H9 (cell line): ENCODE results near the gene TMIGD2. TPM values are rescaled to one million over a fixed set of nuclear protein-coding genes. Genes with fewer than 3 reads are reported as not detected.

Experiments
- DNase-seq: peaks from one replicate; pipeline ENCODE4 v3.0.0-alpha.2; 2017
- H2AFZ ChIP-seq: one replicate; pipeline ENCODE4 v1.6.1; 2013; ENCODE audit warnings: mild to moderate bottlenecking, low read length, control low read depth, moderate library complexity
- H2AK5ac ChIP-seq: 2 replicates; pipeline ENCODE4 v1.6.1; 2013; ENCODE audit warnings: low read length, control low read depth, mixed read lengths; ENCODE audit not compliant: insufficient read length
- H2BK120ac ChIP-seq: one replicate; pipeline ENCODE4 v1.6.1; 2013; ENCODE audit warnings: low read depth, mild to moderate bottlenecking, low read length, control low read depth, inconsistent platforms; ENCODE audit not compliant: poor library complexity, severe bottlenecking
- H2BK12ac ChIP-seq: 2 replicates; pipeline ENCODE4 v1.6.1; 2013; ENCODE audit warnings: low read length, control low read depth, mixed read lengths, low read depth; ENCODE audit not compliant: insufficient read length
- H2BK15ac ChIP-seq: 2 replicates; pipeline ENCODE4 v1.6.1; 2013; ENCODE audit warnings: low read depth, low read length, control low read depth
- H2BK20ac ChIP-seq: one replicate; pipeline ENCODE4 v1.6.1; 2013; ENCODE audit warnings: low read depth, mild to moderate bottlenecking, low read length, control low read depth, inconsistent platforms; ENCODE audit not compliant: poor library complexity, severe bottlenecking
- H2BK5ac ChIP-seq: 2 replicates; pipeline ENCODE4 v1.6.1; 2013; ENCODE audit warnings: low read length, control low read depth, mixed read lengths; ENCODE audit not compliant: insufficient read length
- H3K14ac ChIP-seq: 2 replicates; pipeline ENCODE4 v1.6.1; 2013; ENCODE audit warnings: low read length, control low read depth; ENCODE audit not compliant: insufficient read depth
- H3K18ac ChIP-seq: 2 replicates; pipeline ENCODE4 v1.6.1; 2013; ENCODE audit warnings: low read depth, mild to moderate bottlenecking, mixed read lengths, low read length, control low read depth; ENCODE audit not compliant: insufficient read length
- H3K23ac ChIP-seq: 2 replicates; pipeline ENCODE4 v1.6.1; 2013; ENCODE audit warnings: low read length, control low read depth, mixed read lengths, low read depth; ENCODE audit not compliant: insufficient read length
- H3K23me2 ChIP-seq: 2 replicates; pipeline ENCODE4 v1.6.1; 2013; ENCODE audit warnings: low read depth, mild to moderate bottlenecking, mixed read lengths, low read length, control low read depth; ENCODE audit not compliant: insufficient read length, poor library complexity, severe bottlenecking
- H3K27ac ChIP-seq: 2 replicates; pipeline ENCODE4 v1.5.1; 2013; ENCODE audit warnings: low read length, control low read depth, mixed read lengths, low read depth; ENCODE audit not compliant: insufficient read length
- H3K27me3 ChIP-seq: 2 replicates; pipeline ENCODE4 v1.6.1; 2013; ENCODE audit warnings: low read length, control low read depth, inconsistent platforms; ENCODE audit not compliant: insufficient read depth
- H3K4ac ChIP-seq: 2 replicates; pipeline ENCODE4 v1.6.1; 2013; ENCODE audit warnings: low read depth, mild to moderate bottlenecking, control low read depth, inconsistent platforms, low read length, moderate library complexity
- H3K4me1 ChIP-seq: 2 replicates; pipeline ENCODE4 v1.6.1; 2013; ENCODE audit warnings: low read length, control low read depth, inconsistent platforms; ENCODE audit not compliant: insufficient read depth
- H3K4me2 ChIP-seq: 2 replicates; pipeline ENCODE4 v1.6.1; 2013; ENCODE audit warnings: low read length, control low read depth, mixed read lengths; ENCODE audit not compliant: insufficient read length, insufficient read depth
- H3K56ac ChIP-seq: 2 replicates; pipeline ENCODE4 v1.6.1; 2013; ENCODE audit warnings: low read depth, mild to moderate bottlenecking, mixed read lengths, low read length, control low read depth; ENCODE audit not compliant: insufficient read length
- H3K79me1 ChIP-seq: 2 replicates; pipeline ENCODE4 v1.6.1; 2013; ENCODE audit warnings: low read depth, mild to moderate bottlenecking, moderate library complexity, low read length, control low read depth, inconsistent platforms; ENCODE audit not compliant: insufficient read depth, poor library complexity, severe bottlenecking
- H3K79me2 ChIP-seq: 2 replicates; pipeline ENCODE4 v1.6.1; 2013; ENCODE audit warnings: low read length, control low read depth, inconsistent platforms; ENCODE audit not compliant: insufficient read depth
- H3K9ac ChIP-seq: 2 replicates; pipeline ENCODE4 v1.6.1; 2013; ENCODE audit warnings: low read length, control low read depth, mixed read lengths; ENCODE audit not compliant: insufficient read length; ENCODE audit errors: extremely low read depth
- H3K9me3 ChIP-seq: one replicate; pipeline ENCODE4 v1.6.1; 2013; ENCODE audit warnings: low read depth, low read length, inconsistent platforms; ENCODE audit not compliant: control insufficient read depth
- H3T11ph ChIP-seq: one replicate; pipeline ENCODE4 v1.6.1; 2013; ENCODE audit warnings: mild to moderate bottlenecking, low read length, control low read depth, inconsistent platforms
- H4K20me1 ChIP-seq: one replicate; pipeline ENCODE4 v1.6.1; 2013; ENCODE audit not compliant: control insufficient read depth, insufficient read length, insufficient read depth
- H4K5ac ChIP-seq: 2 replicates; pipeline ENCODE4 v1.6.1; 2013; ENCODE audit warnings: low read depth, mild to moderate bottlenecking, mixed read lengths, low read length, control low read depth; ENCODE audit not compliant: insufficient read length
- H4K8ac ChIP-seq: replicated peaks from 2 replicates; pipeline ENCODE4 v1.6.1; 2013; ENCODE audit warnings: low read length, control low read depth, mixed read lengths, low read depth; ENCODE audit not compliant: insufficient read length
- H4K91ac ChIP-seq: 2 replicates; pipeline ENCODE4 v1.6.1; 2013; ENCODE audit warnings: low read depth, mild to moderate bottlenecking, moderate library complexity, mixed read lengths, low read length, control low read depth; ENCODE audit not compliant: insufficient read length
- H3K27ac Mint-ChIP-seq, 3 experiments: 2 replicates in 2 of 3; 3 replicates in 1 of 3; pipeline ENCODE4 v1.8.0; 2020 to 2021; ENCODE audit warnings: mixed read lengths in 3 of 3, mild to moderate bottlenecking in 1 of 3, moderate library complexity in 1 of 3
- H3K27me3 Mint-ChIP-seq: 2 replicates; pipeline ENCODE4 v1.8.0; 2021; ENCODE audit warnings: low read depth, mild to moderate bottlenecking, moderate library complexity, mixed read lengths
- H3K36me3 Mint-ChIP-seq, 3 experiments: 2 replicates in 2 of 3; 3 replicates in 1 of 3; pipeline ENCODE4 v1.8.0; 2020 to 2021; ENCODE audit warnings: low read depth in 3 of 3, mixed read lengths in 3 of 3; ENCODE audit not compliant: insufficient read depth in 1 of 3
- H3K4me1 Mint-ChIP-seq, 2 experiments: 2 replicates each; pipeline ENCODE4 v1.8.0; 2020; ENCODE audit warnings: mixed read lengths in 2 of 2
- H3K4me3 Mint-ChIP-seq, 2 experiments: 2 replicates in 1 of 2; 3 replicates in 1 of 2; pipeline ENCODE4 v1.8.0; 2020 to 2021; ENCODE audit warnings: mild to moderate bottlenecking in 2 of 2, mixed read lengths in 2 of 2, moderate library complexity in 1 of 2
- H3K9me3 Mint-ChIP-seq, 2 experiments: 2 replicates in 1 of 2; 3 replicates in 1 of 2; pipeline ENCODE4 v1.8.0; 2020; ENCODE audit warnings: mild to moderate bottlenecking in 2 of 2, mixed read lengths in 2 of 2, moderate library complexity in 1 of 2
- CTCF ChIP-seq: fragments of 200-600 bp; sonication (generic); conservative IDR thresholded peaks from 3 replicates; pipeline ENCODE4 v1.8.0; 2021; ENCODE audit warnings: antibody characterized with exemption, mild to moderate bottlenecking
- WGBS: extraction: QIAGEN DNeasy Blood & Tissue Kit; methylation state at CpG from one replicate; pipeline ENCODE4 v1.1.7; 2013; ENCODE audit warnings: missing lambda C conversion rate, low lambda C conversion rate, mixed read lengths; ENCODE audit not compliant: insufficient read length; ENCODE audit errors: extremely low coverage; 5-methylcytosine and 5-hydroxymethylcytosine counted together
- total RNA-seq: library from RNA; stranded (reverse); gene quantifications from 2 replicates; pipeline ENCODE4 v1.2.1, GENCODE V29; 2021

TMIGD2 gene
- total RNA-seq, 1 experiment from 2014 or later = 0.26 TPM

- no peak overlapping the region for H2BK12ac ChIP-seq
- no peak overlapping the region for H3K4ac ChIP-seq
- no peaks in the 10 kb centered on the region for H3K9me3 ChIP-seq
- Mint-ChIP-seq H3K9me3 (no peaks in the 10 kb centered on the region), H3K27ac (no peak overlapping the region; a peak in 1 of 7 replicates), H3K4me3 (no peak overlapping the region; a peak in 1 of 5 replicates), H3K36me3 (peaks cover 10 to 44% (median 28%) of the 10 kb centered on the region in 3 experiments; a peak in 6 of 7 replicates), H3K4me1 (peaks cover 2 to 5% of the 10 kb centered on the region in 2 experiments; a peak in 3 of 4 replicates), H3K27me3 (no peaks in the 10 kb centered on the region)
- H3K9ac ChIP-seq = no peak overlapping the region
- no peaks in the 10 kb centered on the region for H3K4me1 ChIP-seq
- H2BK5ac ChIP-seq = no peak overlapping the region
- no peaks in the 10 kb centered on the region for H3K27me3 ChIP-seq
- no peak overlapping the region for H2BK20ac ChIP-seq
- DNase-seq = no peak
- no peak overlapping the region for H2BK120ac ChIP-seq
- no peak overlapping the region for H2AFZ ChIP-seq
- WGBS = no CpG with 5 or more reads among the region's 13 CpGs
- no peak overlapping the region for H3K56ac ChIP-seq
- H3K27ac ChIP-seq = no peak overlapping the region
- no peak overlapping the region for H3K18ac ChIP-seq
- no peak for TF ChIP-seq CTCF
- no peaks in the 10 kb centered on the region for H3K79me1 ChIP-seq
- no peak overlapping the region for H3T11ph ChIP-seq
- no peak overlapping the region for H4K91ac ChIP-seq
- no peak overlapping the region for H2AK5ac ChIP-seq
- no peak overlapping the region for H3K14ac ChIP-seq
- no peak overlapping the region for H4K5ac ChIP-seq
- H4K20me1 ChIP-seq = no peaks in the 10 kb centered on the region
- H3K23me2 ChIP-seq = no peaks in the 10 kb centered on the region
- H3K23ac ChIP-seq = no peak overlapping the region
- H3K79me2 ChIP-seq = no peaks in the 10 kb centered on the region
- H4K8ac ChIP-seq = no peak overlapping the region
- H2BK15ac ChIP-seq = no peak overlapping the region
- no peak overlapping the region for H3K4me2 ChIP-seq
Measured at GRCh38 chr19:4268816-4269430, 33.3 kb downstream of the TMIGD2 start.
